ENCODE data around the gene MKNK1.

- no peak; the same call in 1 of the 2 replicates for TF ChIP-seq CTCF (conservative IDR thresholded peaks at IDR 0.05)
- TF ChIP-seq EZH2 (IDR thresholded peaks at IDR 0.05; ENCODE audit: low read depth): no peak
Observed at GRCh38 chr1:46528297-46528955, 75.6 kb downstream of the MKNK1 start.
